Activated CD4-positive, alpha-beta memory T cell treated with anti-CD3 and anti-CD28 coated beads for 36 hours (primary cell): Measurements from ENCODE around the gene WAPL. TPM values are rescaled to one million over a fixed set of nuclear protein-coding genes. Genes with fewer than 3 reads are reported as not detected.

Source experiments
- CTCF ChIA-PET: fragments of 350-600 bp; sonication (Branson Sonifier 250); formaldehyde crosslinking; loops from one replicate; lab custom pipeline; 2021; ENCODE audit warnings: antibody characterized with exemption, inconsistent platforms; lab: Charles Lee
- POLR2A ChIA-PET: fragments of 350-600 bp; sonication (Branson Sonifier 250); formaldehyde crosslinking; loops from one replicate; lab custom pipeline; 2021; ENCODE audit warnings: antibody characterized with exemption; lab: Charles Lee
- DNase-seq: peaks from one replicate; pipeline ENCODE4 v3.0.0-alpha.2; 2020
- H3K27ac Mint-ChIP-seq: one replicate; pipeline ENCODE4 v1.8.0; 2021; ENCODE audit warnings: mixed read lengths
- H3K27me3 Mint-ChIP-seq: one replicate; pipeline ENCODE4 v1.8.0; 2021; ENCODE audit warnings: mixed read lengths
- H3K36me3 Mint-ChIP-seq: one replicate; pipeline ENCODE4 v1.8.0; 2021; ENCODE audit warnings: mixed read lengths
- H3K4me1 Mint-ChIP-seq: one replicate; pipeline ENCODE4 v1.8.0; 2021; ENCODE audit warnings: low read depth, mixed read lengths
- H3K4me3 Mint-ChIP-seq: one replicate; pipeline ENCODE4 v1.8.0; 2021; ENCODE audit warnings: mild to moderate bottlenecking, mixed read lengths
- H3K9me3 Mint-ChIP-seq: one replicate; pipeline ENCODE4 v1.8.0; 2021; ENCODE audit warnings: mixed read lengths
- intact Hi-C: fragments of 100-400 bp; cut with micrococcal nuclease; formaldehyde crosslinking; loops from one replicate; pipeline ENCODE4 v1.15.1; 2023
- total RNA-seq, 2 experiments: library from RNA; stranded (reverse); gene quantifications; one replicate each; pipeline ENCODE4 v1.2.3, GENCODE V29; 2021

WAPL gene
- total RNA-seq, 2 experiments from 2014 or later: 43.6 to 44.6 TPM

DNA sequence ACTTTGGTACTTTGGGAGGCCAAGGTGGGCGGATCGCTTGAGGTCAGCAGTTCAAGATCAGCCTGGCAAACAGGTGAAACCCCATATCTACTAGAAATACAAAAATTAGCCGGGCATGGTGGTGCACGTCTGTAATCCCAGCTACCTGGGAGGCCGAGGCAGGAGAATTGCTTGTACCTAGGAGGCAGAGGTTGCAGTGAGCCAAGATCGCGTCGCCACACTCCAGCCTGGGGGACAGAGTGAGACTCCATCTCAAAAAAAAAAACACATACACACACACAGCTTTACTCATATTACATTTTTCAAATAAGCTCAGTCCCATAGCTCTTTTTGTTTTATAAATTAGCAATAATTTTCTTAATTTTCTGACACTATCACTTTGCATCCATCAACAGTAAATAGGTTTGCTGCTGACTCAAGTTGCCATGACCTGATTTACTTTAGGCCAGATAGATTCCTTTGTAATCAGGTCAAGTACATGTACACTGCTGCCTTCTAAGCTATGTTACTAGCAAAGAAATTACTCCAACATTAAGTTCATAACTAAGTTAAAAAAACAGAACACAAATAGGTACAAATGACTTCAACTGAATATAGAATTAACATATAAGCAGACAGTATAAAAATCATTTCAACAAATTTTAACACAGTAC is 31.5 kb downstream of the WAPL start:
- ChIA-PET CTCF (no interaction called here), POLR2A (no interaction called here)
- no peaks in the 10 kb centered on the region for H3K27me3 Mint-ChIP-seq
- peaks cover 14% of the 10 kb centered on the region for H3K4me1 Mint-ChIP-seq
- H3K9me3 Mint-ChIP-seq: no peaks in the 10 kb centered on the region
- no peak for DNase-seq
- no peak overlapping the region for H3K27ac Mint-ChIP-seq
- intact Hi-C loops: no loop called here
- peaks cover 26% of the 10 kb centered on the region for H3K36me3 Mint-ChIP-seq
- H3K4me3 Mint-ChIP-seq: no peak overlapping the region

DNA sequence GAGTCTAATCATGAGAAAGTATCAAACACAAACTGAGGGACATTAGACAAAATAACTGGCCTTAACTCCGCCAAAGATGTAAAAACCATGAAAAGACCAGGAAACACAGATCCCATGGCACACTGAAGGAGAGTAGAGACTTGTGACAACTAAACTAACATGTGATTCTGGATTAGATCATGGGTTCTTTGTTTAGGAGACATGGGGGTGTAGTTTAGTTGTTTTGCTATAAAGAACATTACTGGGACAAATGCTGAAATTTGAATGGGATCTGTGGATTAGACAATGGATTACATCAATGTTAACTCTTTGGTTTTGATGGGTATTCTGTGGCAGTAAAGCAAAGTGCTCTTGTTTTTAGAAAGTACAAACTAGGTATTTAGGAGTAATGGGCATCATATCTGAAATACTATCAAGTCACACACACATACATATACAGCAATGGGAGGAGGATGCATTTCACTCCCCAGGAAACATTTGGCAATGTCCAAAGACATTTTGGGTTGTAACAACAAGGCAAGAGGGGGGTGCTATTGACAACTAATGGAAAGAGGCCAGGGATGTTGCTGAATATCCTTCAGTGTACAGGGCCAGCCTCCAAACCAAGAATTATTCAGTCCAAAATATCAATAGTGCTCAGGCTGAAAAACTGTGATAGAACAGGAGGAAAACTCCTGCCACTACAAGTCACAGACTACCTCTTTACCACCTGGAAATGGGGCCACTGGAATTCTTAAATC is 32.4 kb downstream of the WAPL start:
- Mint-ChIP-seq H3K4me1 (peaks cover 14% of the 10 kb centered on the region), H3K27me3 (no peaks in the 10 kb centered on the region), H3K36me3 (peaks cover 26% of the 10 kb centered on the region), H3K4me3 (no peak overlapping the region), H3K27ac (no peak overlapping the region), H3K9me3 (no peaks in the 10 kb centered on the region)
- intact Hi-C loops: no loop called here
- no peak for DNase-seq
- POLR2A ChIA-PET: no interaction called here
- CTCF ChIA-PET: no interaction called here

GRCh38 chr10:86486856-86487255 is 34.7 kb downstream of the WAPL start:
- POLR2A ChIA-PET: interaction anchor here (1.2 kb wide), 1 partner anchor 32 kb away, joined by 3 read pairs; no protein-coding TSS in a partner anchor
- intact Hi-C loops: no loop called here
- H3K4me3 Mint-ChIP-seq: no peak overlapping the region
- H3K27ac Mint-ChIP-seq: peak overlapping the region; percentile 23
- CTCF ChIA-PET: interaction anchor here (0.7 to 2.3 kb wide), 4 partner anchors 12 to 99 kb away, joined by 3 to 8 read pairs (median 4); no protein-coding TSS in a partner anchor
- H3K36me3 Mint-ChIP-seq: peaks cover 30% of the 10 kb centered on the region
- no peak for DNase-seq
- peaks cover 13% of the 10 kb centered on the region for H3K4me1 Mint-ChIP-seq
- no peaks in the 10 kb centered on the region for H3K9me3 Mint-ChIP-seq
- no peaks in the 10 kb centered on the region for H3K27me3 Mint-ChIP-seq

- Mint-ChIP-seq H3K27ac (no peak overlapping the region), H3K9me3 (no peaks in the 10 kb centered on the region), H3K27me3 (no peaks in the 10 kb centered on the region), H3K36me3 (peaks cover 22% of the 10 kb centered on the region), H3K4me1 (peaks cover 11% of the 10 kb centered on the region), H3K4me3 (no peak overlapping the region)
- ChIA-PET POLR2A (no interaction called here), CTCF (no interaction called here)
- intact Hi-C loops: no loop called here
- DNase-seq: no peak
These were observed 37.9 kb downstream of the WAPL start for GRCh38 chr10:86483664-86484063.

GRCh38 chr10:86481761-86482160 is 39.8 kb downstream of the WAPL start:
- ChIA-PET CTCF (no interaction called here), POLR2A (no interaction called here)
- no peak overlapping the region for H3K4me3 Mint-ChIP-seq
- peaks cover 4% of the 10 kb centered on the region for H3K4me1 Mint-ChIP-seq
- H3K27ac Mint-ChIP-seq: no peak overlapping the region
- no peak for DNase-seq
- no peaks in the 10 kb centered on the region for H3K27me3 Mint-ChIP-seq
- intact Hi-C loops: no loop called here
- no peaks in the 10 kb centered on the region for H3K9me3 Mint-ChIP-seq
- H3K36me3 Mint-ChIP-seq: peaks cover 14% of the 10 kb centered on the region

DNA sequence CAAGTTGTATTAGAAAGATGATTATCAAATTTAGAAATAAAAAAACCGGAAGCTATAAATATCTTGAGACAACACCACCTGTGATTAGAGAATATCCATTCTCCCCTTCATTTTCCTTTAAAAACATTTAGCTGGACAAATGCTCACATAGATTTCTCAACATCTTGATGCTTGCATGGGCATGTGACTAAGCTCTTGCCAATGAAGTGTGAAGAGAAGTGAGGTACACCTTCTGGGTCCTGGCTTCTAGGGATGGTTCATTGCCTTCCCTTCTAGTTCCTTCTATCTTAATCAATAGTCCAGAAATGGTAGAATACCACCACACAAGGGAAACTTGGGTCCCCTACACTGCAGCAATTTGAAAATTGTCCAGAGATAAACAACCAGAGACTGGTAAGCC is 41.0 kb downstream of the WAPL start:
- Mint-ChIP-seq H3K9me3 (no peaks in the 10 kb centered on the region), H3K4me1 (peaks cover 2% of the 10 kb centered on the region), H3K27ac (no peak overlapping the region), H3K36me3 (peaks cover 11% of the 10 kb centered on the region), H3K4me3 (no peak overlapping the region), H3K27me3 (no peaks in the 10 kb centered on the region)
- intact Hi-C loops: no loop called here
- no peak for DNase-seq
- POLR2A ChIA-PET: no interaction called here
- CTCF ChIA-PET: interaction anchor here (0.5 to 1.3 kb wide), 3 partner anchors 10 to 105 kb away, joined by 3 to 5 read pairs (median 4); no protein-coding TSS in a partner anchor

- Mint-ChIP-seq H3K4me1 (peaks cover 8% of the 10 kb centered on the region), H3K9me3 (no peaks in the 10 kb centered on the region), H3K36me3 (peaks cover 23% of the 10 kb centered on the region), H3K27ac (no peak overlapping the region), H3K27me3 (no peaks in the 10 kb centered on the region), H3K4me3 (no peak overlapping the region)
- intact Hi-C loops: no loop called here
- ChIA-PET POLR2A (no interaction called here), CTCF (interaction anchor here (1.0 kb wide), 1 partner anchor 14 kb away, joined by 3 read pairs; no protein-coding TSS in a partner anchor)
- DNase-seq: no peak
These were observed 49.5 kb downstream of the WAPL start for GRCh38 chr10:86472061-86472460.

- Mint-ChIP-seq H3K4me1 (no peaks in the 10 kb centered on the region), H3K27ac (no peak overlapping the region), H3K9me3 (no peaks in the 10 kb centered on the region), H3K27me3 (no peaks in the 10 kb centered on the region), H3K36me3 (peaks cover 34% of the 10 kb centered on the region), H3K4me3 (no peak overlapping the region)
- no peak for DNase-seq
- intact Hi-C loops: no loop called here
- ChIA-PET POLR2A (no interaction called here), CTCF (no interaction called here)
These were observed 59.4 kb downstream of the WAPL start for GRCh38 chr10:86461963-86462804.

DNA sequence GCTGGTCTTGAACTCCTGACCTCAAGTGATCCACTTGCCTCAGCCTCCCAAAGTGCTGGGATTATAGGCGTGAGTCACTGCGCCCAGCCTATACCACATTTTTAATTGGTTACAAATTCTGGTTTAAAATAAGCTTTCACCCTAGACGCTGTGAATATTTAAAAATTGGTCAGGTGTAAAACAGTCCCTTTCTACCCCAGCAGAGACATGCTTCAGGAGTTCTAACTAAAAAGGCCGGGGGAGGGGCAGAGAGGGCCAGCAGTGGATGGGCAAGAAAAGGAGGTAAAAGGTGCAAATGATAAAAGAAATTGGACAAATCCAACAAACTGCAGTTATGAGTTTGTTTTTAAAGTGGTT is 70.0 kb downstream of the WAPL start:
- Mint-ChIP-seq H3K27me3 (no peaks in the 10 kb centered on the region), H3K4me1 (peaks cover 22% of the 10 kb centered on the region), H3K9me3 (no peaks in the 10 kb centered on the region), H3K4me3 (no peak overlapping the region), H3K27ac (no peak overlapping the region), H3K36me3 (peaks cover 50% of the 10 kb centered on the region)
- POLR2A ChIA-PET: no interaction called here
- intact Hi-C loops: no loop called here
- CTCF ChIA-PET: no interaction called here
- DNase-seq: no peak

DNA sequence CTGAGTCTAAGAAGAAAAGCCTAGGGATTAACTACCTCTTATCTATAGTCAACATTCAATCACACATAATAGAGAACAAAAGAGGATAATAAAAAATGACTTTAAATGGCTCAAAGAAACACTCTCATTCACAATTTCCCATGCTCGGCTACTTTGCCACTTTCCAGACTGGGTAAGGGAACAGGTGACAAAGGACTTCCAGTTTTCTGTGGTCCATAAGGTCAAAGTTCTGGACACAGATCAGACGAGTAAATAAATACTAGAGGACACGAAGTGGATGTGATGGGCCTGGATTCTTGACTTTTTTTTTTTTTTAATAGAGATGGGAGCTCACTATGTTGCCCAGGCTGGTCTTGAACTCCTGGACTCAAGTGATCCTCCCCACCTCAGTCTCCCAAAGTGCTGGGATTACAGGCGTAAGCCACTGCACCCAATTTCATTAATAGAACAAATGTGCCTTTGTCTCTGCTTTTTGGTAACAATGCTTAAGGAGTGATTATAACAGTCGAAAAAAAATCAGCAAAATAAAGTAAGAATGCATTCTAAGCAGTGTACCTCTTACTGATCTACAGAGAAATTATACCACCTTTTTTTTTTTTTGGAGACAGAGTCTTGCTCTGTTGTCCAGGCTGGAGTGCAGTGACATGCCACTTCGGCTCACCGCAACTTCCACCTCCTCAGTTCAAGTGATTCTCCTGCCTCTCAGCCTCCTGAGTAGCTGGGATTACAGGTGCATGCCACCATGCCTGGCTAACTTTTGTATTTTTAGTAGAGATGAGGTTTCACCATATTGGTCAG is 70.6 kb downstream of the WAPL start:
- peaks cover 22% of the 10 kb centered on the region for H3K4me1 Mint-ChIP-seq
- H3K27me3 Mint-ChIP-seq: no peaks in the 10 kb centered on the region
- DNase-seq: no peak
- CTCF ChIA-PET: no interaction called here
- no peaks in the 10 kb centered on the region for H3K9me3 Mint-ChIP-seq
- peaks cover 49% of the 10 kb centered on the region for H3K36me3 Mint-ChIP-seq
- H3K27ac Mint-ChIP-seq: no peak overlapping the region
- H3K4me3 Mint-ChIP-seq: no peak overlapping the region
- intact Hi-C loops: no loop called here
- POLR2A ChIA-PET: no interaction called here

DNA sequence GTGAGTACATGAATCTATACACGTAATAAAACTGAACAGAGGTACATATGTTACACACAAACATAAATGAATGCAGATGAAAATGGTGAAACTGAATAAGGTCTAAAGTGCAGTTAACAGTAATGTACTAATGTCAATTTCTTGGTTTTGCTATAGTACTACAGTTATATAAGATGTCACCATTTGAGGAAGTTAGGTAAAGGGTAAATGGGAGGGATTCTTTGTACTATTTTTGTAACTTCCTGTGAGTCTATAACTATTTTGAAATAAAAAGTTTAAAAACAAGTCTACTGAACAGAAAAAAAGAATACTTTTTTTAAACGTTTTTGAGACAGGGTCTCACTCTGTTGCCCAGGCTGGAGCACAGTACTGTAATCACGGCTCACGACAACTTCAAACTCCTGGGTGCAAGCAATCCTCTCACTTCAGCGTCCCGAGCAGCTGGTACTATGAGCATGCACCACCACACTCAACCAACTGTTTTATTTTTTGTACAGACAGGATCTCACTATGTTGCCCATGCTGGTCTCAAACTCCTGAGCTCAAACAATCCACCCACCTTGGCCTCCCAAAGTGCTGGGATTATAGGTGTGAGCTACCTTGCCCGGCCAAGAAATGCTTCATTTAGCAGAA is 71.5 kb downstream of the WAPL start:
- ChIA-PET POLR2A (no interaction called here), CTCF (no interaction called here)
- no peaks in the 10 kb centered on the region for H3K9me3 Mint-ChIP-seq
- intact Hi-C loops: loop anchor here (5.0 kb wide), 1 partner anchor 48 kb away; no protein-coding TSS in a partner anchor
- H3K4me3 Mint-ChIP-seq: no peak overlapping the region
- H3K36me3 Mint-ChIP-seq: peaks cover 47% of the 10 kb centered on the region
- no peak overlapping the region for H3K27ac Mint-ChIP-seq
- no peak for DNase-seq
- H3K4me1 Mint-ChIP-seq: peaks cover 22% of the 10 kb centered on the region
- no peaks in the 10 kb centered on the region for H3K27me3 Mint-ChIP-seq
